Measurements from ENCODE around the gene FARP2.
"Not testable (repeated sequence)": the region's sequence is repeated elsewhere in the genome, so short reads cannot be mapped to it uniquely, and the experiment has no call there.

DNA sequence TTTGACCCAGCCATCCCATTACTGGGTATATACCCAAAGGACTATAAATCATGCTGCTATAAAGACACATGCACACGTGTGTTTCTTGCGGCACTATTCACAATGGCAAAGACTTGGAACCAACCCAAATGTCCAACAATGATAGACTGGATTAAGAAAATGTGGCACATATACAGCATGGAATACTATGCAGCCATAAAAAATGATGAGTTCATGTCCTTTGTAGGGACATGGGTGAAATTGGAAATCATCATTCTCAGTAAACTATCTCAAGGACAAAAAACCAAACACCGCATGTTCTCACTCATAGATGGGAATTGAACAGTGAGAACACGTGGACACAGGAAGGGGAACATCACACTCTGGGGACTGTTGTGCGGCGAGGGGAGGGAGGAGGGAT is 40.7 kb downstream of the FARP2 start:
- TF ChIP-seq, protein P1, sequence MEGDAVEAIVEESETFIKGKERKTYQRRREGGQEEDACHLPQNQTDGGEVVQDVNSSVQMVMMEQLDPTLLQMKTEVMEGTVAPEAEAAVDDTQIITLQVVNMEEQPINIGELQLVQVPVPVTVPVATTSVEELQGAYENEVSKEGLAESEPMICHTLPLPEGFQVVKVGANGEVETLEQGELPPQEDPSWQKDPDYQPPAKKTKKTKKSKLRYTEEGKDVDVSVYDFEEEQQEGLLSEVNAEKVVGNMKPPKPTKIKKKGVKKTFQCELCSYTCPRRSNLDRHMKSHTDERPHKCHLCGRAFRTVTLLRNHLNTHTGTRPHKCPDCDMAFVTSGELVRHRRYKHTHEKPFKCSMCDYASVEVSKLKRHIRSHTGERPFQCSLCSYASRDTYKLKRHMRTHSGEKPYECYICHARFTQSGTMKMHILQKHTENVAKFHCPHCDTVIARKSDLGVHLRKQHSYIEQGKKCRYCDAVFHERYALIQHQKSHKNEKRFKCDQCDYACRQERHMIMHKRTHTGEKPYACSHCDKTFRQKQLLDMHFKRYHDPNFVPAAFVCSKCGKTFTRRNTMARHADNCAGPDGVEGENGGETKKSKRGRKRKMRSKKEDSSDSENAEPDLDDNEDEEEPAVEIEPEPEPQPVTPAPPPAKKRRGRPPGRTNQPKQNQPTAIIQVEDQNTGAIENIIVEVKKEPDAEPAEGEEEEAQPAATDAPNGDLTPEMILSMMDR (IDR thresholded peaks at IDR 0.05), result not testable (repeated sequence)
- not testable (repeated sequence) for TF ChIP-seq POLR2A (IDR thresholded peaks at IDR 0.05)

Data from heart left ventricle (tissue), 13 donors.